Fibroblast of peridontal ligament (primary cell): ENCODE data around the gene RASAL2.

Source experiments
- DNase-seq: peaks from one replicate; pipeline ENCODE4 v3.0.0-alpha.2; 2010; ENCODE audit errors: extremely low read depth

Gene RASAL2

DNA sequence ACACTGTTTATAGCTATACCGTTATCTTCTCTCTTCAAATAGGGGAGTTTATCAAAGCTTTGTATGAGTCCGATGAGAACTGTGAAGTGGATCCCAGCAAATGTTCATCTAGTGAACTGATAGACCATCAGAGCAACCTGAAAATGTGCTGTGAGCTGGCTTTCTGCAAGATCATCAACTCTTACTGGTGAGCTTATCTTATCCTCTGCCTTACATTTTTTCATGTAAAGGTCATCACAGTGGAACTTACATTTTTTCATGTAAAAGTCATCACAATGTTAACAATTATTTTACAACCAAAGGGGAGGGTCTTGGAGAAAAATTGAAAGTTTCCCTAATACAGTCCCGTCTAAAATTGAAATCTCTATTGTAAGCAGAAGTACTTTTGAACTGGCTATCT lies 357.6 kb downstream of the RASAL2 start:
- peak; percentile 47 for DNase-seq

GRCh38 chr1:178452013-178452412 lies 358.1 kb downstream of the RASAL2 start:
- DNase-seq: no peak

GRCh38 chr1:178456472-178456871 lies 362.6 kb downstream of the RASAL2 start:
- no peak for DNase-seq

DNA sequence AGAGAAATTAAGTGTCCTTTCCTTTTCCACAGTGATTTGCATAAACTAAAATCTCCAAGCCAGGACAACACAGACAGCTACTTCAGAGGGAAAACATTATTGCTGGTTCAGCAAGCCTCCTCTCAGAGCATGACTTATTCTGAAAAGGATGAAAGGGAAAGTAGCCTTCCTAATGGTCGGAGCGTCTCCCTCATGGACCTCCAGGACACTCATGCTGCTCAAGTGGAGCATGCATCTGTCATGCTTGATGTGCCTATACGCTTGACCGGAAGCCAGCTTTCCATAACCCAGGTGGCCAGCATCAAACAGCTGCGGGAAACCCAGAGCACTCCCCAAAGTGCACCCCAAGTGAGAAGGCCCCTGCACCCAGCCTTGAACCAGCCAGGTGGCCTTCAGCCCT lies 363.7 kb downstream of the RASAL2 start:
- DNase-seq: no peak

- no peak for DNase-seq
Observed at GRCh38 chr1:178458203-178458602, 364.3 kb downstream of the RASAL2 start.

GRCh38 chr1:178461104-178461503 lies 367.2 kb downstream of the RASAL2 start:
- DNase-seq: no peak

GRCh38 chr1:178461701-178462100 lies 367.8 kb downstream of the RASAL2 start:
- DNase-seq: no peak

- DNase-seq: no peak
Observed at GRCh38 chr1:178464141-178464540, 370.2 kb downstream of the RASAL2 start.

GRCh38 chr1:178464566-178464965 lies 370.7 kb downstream of the RASAL2 start:
- DNase-seq: no peak

DNA sequence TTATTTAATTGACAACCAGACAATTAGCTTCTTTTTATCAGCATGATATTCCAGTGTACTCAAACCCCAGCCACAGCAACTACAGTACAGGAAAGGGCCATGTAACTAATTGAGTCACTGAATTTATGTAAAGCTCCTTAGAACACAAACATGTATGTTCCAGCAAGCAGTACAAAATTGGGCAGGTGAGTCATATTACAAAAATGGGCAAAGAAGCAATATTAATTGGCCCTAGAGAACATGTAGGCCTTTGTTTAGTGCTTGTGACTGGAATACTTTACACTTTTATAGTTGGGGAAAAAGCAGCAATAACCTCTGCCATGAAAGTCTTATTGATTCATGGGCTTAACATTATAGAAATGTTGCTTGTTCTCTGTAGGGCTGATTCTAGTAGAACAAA lies 371.1 kb downstream of the RASAL2 start:
- DNase-seq: peak; percentile 47

DNA sequence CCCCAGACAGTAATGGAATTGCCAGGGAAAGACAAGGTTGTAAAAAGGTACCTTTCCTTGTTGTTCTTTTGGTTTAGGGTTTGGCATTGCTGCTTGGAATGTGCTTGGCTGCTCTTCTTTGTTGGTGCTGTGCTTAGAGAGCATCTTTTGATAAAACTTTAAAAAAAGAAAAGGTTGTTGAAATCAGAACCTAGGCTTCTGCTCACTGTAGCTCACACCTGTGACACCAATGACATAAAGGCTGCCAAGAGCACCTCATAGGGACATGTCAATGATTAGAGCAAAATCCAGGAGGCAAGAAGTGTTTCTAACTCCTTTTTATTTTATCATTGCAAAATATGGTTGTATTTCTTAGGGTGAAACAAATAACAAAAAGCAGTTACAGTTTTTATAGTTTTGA lies 373.9 kb downstream of the RASAL2 start:
- DNase-seq: no peak

- no peak for DNase-seq
Observed at GRCh38 chr1:178470411-178470960, 376.6 kb downstream of the RASAL2 start.

GRCh38 chr1:178472531-178472930 lies 378.6 kb downstream of the RASAL2 start:
- DNase-seq: no peak

DNA sequence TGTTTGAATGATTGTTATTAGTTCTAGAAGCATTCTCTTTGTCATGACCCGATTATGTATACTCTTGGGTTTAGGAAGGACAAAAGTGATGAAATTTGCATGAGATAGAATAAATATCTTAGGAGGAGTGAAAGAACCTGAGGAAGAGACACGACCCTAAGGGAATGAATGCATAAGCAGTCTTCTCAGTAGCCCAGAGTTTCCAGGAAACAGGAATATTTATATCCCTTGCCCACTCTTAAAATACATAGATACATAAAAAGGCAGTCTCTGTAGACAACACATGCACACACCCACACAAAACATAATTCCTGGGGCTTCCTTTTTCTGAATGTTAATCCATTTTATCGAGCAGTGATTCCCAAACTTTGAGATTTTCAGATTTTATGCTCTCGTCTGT lies 383.5 kb downstream of the RASAL2 start:
- DNase-seq: no peak

GRCh38 chr1:178477841-178478240 lies 383.9 kb downstream of the RASAL2 start:
- no peak for DNase-seq

DNA sequence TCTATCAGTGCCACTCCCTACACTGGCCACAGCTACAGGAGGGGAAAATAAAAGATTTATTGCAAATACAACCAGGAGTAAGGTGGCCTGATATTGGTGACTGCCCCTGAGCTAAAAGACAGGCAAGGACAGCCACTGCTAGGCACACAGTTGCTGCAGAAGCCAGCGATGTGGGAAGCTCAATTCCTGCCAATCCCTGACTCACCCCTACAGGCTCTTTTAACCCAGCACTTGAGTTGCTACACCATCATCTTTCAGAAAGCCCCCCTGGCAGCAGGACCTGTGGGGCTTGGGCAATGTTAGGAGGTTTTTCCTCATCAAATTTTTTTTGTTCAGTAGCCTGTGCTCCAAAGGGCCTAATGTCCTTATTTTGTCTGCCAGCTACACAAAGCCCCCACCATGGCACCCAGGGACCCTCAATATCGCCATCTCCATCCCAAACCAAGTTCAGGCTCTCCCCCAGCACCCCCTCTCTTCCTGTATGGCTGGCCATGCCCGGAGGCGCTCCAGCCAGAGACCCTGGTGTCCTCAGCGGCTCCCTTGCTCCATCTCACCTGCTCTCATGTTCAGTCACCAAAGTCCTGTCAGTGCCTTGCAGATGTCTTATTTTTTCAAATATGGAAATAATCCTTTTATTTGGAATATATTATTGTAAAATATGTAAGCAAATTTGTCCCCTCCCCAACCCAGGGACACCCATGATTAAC lies 389.5 kb downstream of the RASAL2 start:
- DNase-seq: no peak

- no peak for DNase-seq
Observed at GRCh38 chr1:178484698-178485225, 390.9 kb downstream of the RASAL2 start.

DNA sequence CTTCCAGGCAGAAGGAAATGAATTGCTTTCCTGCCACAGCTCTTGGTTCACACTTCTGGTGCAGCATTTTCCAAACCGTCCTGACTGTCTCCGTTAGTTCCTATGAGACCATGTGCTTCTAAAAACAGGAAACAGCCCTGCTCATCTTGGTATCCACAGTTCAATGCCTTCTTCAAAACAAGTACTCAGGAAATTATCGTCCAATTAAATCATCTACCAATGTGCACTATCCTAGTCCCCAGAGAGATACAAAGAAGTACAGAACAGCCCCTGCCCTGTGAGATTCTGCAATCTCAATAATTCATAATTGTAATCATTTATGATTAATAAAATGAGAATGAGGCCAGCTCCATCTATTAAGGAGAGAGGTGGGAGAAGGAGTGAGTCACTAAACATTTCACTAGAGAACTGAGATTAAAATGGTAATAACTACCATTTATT lies 391.7 kb downstream of the RASAL2 start:
- DNase-seq: no peak

- DNase-seq: no peak
Observed at GRCh38 chr1:178486100-178487069, 392.5 kb downstream of the RASAL2 start.

DNA sequence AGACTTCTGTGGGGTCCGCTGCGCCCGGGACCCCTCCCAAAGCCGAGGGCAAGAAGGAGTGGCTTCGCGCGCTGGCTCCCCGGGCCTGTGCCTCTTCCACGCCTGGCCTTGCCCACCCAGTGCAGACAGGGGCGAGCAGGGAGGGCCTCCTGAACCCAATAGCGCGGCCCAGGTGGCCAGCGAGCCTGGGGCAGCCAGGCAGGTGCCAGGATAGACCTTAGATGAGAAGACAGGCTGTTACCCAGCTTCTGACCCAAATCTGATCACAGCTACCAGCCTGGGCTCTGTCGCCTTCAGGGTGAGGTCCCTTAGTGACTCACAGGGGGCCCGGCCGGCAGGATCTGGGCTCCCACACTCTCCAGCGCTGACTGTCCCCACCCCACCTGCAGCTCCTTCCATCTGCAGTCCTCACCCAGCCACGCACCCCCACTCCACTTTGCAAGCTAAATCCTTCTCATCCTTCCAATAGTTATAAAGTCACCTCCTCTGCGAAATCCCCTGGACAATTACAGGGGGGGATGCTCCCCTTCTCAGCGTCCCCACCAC lies 393.2 kb downstream of the RASAL2 start:
- DNase-seq: no peak

- no peak for DNase-seq
Observed at GRCh38 chr1:178488393-178488792, 394.5 kb downstream of the RASAL2 start.

DNA sequence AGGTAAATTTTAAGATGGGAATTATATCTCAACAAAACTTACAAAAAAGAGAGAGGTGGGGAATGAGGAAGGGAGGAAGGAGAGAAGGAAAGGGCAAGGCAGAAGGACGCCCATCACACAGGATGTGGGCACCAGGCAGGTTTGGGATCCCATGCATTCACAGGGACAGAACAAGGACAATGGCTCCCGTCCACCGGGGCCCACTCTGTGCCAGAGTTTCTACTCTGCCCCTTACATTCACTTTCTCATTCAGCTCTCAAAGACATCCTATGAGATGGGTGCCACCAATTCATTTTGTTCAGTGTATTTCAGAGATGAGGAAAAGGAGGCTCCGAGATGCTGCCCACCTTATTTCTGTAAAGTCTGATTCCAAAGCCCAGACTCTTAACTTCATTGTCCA lies 395.5 kb downstream of the RASAL2 start:
- no peak for DNase-seq
